ENCODE results near the gene USP8.

DNA sequence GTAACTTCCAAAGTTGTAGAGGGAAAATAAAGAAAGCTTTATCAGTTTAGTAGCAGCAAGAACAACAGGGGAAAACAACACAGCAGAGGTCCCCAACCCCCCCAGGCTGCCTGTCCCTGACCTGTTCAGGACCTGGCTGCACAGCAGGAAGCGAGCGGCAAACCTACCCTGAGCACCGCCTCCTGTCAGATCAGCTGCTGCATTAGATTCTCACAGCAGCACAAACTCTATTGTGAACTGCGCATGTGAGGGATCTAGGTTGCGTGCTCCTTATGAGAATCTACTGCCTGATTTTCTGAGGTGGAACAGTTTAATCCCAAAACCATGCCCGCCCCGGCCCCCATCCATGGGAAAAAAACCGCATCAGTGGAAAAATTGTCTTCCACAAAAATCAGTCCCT, 81.9 kb downstream of the USP8 start:
- TF ChIP-seq ATF7 (IDR thresholded peaks at IDR 0.05; ENCODE audit: low read depth) (no peak), CTCF (IDR thresholded peaks at IDR 0.05 in 2 of 3, conservative IDR thresholded peaks at IDR 0.05 in 1 of 3; ENCODE audit: control insufficient read depth in 2 of 3, extremely low read depth in 1 of 3, insufficient read depth in 1 of 3, low read depth in 3 of 3, low read length in 3 of 3) (no peak), RAD21 (IDR thresholded peaks at IDR 0.05; ENCODE audit: insufficient read depth, low read depth, low read length) (no peak), CBX5 (IDR thresholded peaks at IDR 0.05; ENCODE audit: low read depth) (no peak), CEBPB (IDR thresholded peaks at IDR 0.05; ENCODE audit: borderline replicate concordance in 1 of 2, low read depth in 2 of 2, low read length in 2 of 2) (no peak), PML (IDR thresholded peaks at IDR 0.05; ENCODE audit: low read length) (no peak), GABPA (IDR thresholded peaks at IDR 0.05; ENCODE audit: low read depth) (no peak)
- TF ChIP-seq, protein P1, sequence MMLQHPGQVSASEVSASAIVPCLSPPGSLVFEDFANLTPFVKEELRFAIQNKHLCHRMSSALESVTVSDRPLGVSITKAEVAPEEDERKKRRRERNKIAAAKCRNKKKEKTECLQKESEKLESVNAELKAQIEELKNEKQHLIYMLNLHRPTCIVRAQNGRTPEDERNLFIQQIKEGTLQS (IDR thresholded peaks at IDR 0.05; ENCODE audit: borderline replicate concordance, extremely low read depth, low read depth, low read length): no peak
- TF ChIP-seq, protein P2, sequence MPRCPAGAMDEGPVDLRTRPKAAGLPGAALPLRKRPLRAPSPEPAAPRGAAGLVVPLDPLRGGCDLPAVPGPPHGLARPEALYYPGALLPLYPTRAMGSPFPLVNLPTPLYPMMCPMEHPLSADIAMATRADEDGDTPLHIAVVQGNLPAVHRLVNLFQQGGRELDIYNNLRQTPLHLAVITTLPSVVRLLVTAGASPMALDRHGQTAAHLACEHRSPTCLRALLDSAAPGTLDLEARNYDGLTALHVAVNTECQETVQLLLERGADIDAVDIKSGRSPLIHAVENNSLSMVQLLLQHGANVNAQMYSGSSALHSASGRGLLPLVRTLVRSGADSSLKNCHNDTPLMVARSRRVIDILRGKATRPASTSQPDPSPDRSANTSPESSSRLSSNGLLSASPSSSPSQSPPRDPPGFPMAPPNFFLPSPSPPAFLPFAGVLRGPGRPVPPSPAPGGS (IDR thresholded peaks at IDR 0.05; ENCODE audit: borderline replicate concordance, insufficient read depth, low read depth, low read length, poor library complexity, severe bottlenecking): no peak

Measured in GM12878 (cell line).